HG03159 (cell line): ENCODE results near the gene ABTB1.
"Not testable (repeated sequence)": the region's sequence is repeated elsewhere in the genome, so short reads cannot be mapped to it uniquely, and the experiment has no call there.

Experiments used
- ATAC-seq: cut with Tn5 transposase; IDR thresholded peaks from one replicate; pipeline ENCODE4 v1.9.1; 2021; ENCODE audit warnings: mild to moderate bottlenecking, moderate library complexity; ENCODE audit not compliant: unreplicated experiment

ABTB1 gene

DNA sequence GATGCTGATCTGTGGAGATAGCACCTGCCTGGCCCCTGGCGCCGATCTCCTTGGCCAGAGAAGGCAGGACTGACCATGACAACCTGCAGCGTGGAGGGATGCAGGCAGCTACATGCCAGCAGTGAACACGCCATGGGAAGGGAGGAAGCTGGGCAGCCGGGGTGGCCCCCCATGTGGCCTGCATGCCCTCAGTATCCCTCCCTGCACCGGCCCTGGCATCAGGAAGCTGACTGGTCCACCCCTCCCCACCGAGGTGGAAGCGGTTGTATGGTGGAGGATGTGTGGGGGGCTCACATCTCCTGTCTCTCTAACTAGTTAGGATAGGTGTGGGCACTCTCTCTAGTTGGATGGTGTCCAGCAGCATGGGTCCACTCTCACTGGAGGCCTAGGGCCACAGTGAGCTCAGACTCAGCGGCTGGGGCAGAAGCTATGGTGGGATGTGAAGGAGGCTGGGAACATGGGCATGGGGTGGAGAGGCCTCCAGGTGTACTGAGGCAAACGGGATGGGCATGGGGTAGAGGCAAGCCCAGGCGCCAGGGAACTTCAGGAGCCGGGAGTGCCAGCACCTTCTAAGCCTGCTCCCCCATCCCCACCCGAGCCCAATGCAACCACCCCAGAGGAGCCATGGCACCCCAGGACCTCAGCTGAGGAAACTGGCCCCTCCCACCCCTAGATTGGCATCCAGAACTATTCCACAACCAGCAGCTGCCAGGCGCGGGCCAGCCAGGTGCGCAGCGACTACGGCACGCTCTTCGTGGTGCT lies 1.8 kb upstream of the ABTB1 start:
- ATAC-seq, result no peak

DNA sequence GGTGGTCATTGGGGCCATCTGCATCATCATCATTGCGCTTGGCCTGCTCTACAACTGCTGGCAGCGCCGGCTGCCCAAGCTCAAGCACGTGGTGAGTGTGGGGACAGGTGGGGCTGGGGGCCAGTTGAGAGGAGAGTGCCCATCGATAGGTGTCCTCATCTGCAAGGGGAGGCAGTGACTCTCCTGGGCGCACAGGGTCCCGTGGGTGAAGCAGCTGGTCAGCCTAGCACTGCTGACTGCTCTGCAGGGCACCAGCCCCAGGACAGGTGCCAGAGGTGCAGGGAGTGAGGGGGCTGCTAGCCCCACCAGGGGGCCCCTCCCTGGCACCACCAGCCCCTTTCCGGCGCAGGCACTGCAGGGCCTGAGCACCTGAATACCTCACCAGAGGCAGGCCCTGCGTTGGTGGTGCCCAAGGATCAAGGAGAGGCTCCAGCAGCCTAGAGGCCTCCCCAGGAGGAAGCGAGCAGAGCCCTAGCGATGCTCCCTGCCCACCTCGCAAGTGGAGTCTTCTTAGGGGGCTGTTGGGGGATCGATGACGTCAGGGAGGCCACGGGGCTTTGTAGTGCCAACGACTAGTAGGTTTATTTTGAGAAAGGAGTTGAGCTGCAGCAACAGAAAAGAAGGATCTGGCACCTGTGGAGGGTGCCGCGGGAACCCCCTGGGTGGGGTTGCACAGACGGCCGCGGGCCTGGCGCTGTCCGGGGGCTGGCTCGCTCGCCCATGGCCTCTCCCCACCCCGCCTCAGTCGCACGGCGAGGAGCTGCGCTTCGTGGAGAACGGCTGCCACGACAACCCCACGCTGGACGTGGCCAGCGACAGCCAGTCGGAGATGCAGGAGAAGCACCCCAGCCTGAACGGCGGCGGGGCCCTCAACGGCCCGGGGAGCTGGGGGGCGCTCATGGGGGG lies 976 bp upstream of the ABTB1 start:
- peak; percentile 17 for ATAC-seq

DNA sequence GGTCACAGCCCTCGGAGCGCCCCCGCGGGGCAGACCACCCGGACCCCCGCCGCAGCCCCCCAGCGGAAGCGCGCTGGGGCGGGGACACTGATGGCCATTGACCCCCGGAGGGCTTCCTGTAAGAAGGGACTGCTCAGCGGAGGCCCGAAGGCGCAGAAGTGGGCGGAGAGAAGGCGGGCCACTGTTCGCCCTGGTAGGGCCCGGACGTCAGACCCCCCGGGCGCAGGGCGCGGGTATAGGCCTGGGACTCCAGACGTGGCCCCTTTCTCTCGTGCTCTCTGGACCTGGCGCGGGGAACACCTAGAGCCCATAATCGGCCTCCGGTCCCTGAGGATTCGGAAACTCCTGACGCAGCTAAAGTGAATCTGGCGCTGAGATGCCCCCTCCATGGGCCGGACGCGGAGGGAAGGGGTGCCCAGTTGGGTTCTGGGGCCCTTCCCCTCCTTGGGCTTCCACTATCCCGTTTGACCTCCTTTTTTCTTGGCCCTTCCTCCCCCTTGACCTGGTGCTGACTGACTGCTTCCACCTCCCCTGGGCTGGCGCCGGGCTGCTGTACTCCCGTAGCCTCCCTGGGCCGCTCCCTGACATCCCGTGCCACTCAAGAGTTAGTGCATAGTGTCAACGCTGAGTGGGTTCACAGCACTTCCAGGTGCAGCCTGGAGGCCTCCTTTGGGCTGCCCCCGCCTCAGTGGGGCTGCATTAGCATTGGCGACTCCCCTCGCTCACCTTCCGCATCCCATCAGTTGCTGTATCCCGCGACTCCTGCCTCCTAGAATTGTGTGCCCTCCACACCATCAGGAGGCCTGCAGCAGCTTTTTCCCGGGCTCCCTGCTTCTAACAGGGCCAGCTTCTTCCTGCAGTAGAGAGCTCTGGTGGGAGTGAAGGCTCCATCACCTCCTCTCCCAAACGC lies 694 bp downstream of the ABTB1 start:
- peak; percentile 40 for ATAC-seq

DNA sequence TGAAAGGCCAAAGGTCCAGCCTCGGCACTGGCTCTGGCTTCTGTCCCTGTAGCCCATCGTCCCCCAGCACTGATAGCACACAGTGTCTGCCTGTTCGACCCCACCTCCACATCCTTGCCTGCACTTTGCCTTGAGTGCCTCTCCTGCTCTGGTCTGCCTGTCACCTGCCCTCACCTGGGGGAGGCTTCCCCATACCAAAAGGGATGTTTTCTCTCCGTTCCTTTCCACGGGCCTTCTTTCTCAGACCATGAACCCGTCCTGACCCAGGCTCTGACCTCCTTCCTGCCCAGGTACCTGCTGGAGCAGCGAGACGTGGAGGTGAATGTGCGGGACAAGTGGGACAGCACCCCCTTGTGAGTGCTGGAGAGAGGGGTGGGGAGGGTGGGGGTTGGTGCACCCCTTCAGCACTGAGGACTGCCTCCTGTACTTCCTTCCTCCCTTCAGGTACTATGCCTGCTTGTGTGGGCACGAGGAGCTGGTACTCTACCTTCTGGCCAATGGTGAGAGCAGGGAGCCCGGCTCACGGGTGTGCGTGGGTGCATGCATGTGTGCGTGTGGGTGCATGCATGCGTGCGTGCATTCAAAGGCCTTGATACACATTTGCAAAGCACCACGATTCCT lies 1.5 kb downstream of the ABTB1 start:
- ATAC-seq, result no peak

DNA sequence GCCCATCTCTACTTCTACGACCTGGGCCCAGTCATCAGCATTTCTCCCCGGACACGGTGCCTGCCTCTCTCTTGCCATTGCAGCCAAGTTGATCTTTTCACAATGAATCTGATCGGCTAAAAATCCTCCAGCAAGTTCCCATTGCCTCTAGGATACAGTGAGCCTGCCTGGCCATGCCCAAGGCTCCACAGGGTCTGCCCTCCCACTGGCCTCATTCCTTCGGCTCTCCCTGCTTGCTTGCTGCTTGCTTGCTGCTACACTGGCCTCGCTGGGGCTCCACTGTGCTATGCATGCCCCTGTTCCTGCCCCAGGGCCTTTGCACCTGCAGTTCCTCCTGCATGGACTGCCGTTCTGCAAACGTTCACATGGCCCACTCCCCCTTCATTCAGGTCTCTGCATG lies 2.0 kb downstream of the ABTB1 start:
- no peak for ATAC-seq

DNA sequence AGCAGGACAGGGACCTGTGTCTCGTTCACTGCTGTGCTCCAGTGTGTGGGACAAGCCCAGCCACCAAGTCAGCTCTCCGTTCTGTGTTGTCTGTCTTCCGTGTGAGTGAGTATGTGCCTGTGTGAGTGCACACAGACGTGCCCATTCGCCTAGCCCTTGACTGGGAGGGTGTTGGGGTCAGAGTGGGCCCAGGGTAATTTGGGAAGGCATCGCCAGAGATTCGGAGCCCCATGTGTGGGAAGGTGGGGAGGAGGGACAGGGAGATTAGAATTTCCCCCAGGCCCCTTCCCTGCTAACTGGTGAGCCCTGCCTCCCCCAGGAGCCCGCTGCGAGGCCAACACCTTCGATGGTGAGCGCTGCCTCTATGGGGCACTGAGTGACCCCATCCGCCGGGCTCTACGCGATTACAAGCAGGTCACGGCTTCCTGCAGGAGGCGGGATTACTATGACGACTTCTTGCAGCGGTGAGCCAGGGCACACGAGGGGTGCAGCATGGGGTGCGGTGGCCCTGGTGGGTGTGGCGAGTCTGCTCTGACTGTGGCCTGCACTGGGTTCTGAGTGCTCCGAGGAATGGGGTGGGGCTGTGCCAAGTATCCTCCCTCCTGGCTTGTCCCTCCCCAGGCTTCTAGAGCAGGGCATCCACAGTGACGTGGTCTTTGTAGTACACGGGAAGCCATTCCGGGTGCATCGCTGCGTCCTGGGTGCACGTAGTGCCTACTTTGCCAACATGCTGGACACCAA lies 3.1 kb downstream of the ABTB1 start:
- no peak for ATAC-seq

DNA sequence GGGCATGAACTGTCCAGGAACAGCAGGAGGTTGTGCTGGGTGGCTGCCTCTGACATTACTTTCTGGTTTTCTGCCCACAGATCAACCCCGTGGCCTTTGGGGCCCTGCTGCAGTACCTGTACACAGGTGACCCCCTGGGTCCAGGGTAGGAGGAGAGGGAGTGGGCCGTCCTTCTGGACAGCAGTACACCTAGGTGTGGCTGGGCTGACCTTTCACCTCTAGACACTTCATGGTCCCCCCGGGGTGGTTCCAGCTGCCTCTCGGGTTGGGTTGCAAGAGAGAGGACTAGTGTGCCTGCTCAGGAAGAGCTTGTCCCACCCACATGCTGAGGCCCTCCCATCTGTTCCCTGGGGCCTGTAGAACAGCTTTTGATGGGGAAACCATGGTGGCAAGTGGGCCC lies 3.7 kb downstream of the ABTB1 start:
- no peak for ATAC-seq

DNA sequence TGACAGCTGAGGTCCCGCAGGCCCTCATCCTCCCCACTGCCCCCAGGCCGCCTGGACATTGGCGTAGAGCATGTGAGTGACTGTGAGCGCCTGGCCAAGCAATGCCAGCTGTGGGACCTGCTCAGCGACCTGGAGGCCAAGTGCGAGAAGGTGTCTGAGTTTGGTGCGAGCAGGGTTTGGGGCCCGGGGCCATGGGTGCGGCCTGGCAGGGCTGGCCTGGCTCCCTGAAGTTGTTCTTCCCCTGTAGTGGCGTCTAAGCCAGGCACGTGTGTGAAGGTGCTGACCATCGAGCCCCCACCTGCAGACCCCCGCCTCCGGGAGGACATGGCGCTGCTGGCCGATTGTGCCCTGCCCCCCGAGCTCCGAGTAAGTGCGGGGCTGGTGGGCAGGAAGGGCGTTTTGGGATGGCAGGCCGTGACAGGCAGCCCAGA lies 4.2 kb downstream of the ABTB1 start:
- no peak for ATAC-seq

DNA sequence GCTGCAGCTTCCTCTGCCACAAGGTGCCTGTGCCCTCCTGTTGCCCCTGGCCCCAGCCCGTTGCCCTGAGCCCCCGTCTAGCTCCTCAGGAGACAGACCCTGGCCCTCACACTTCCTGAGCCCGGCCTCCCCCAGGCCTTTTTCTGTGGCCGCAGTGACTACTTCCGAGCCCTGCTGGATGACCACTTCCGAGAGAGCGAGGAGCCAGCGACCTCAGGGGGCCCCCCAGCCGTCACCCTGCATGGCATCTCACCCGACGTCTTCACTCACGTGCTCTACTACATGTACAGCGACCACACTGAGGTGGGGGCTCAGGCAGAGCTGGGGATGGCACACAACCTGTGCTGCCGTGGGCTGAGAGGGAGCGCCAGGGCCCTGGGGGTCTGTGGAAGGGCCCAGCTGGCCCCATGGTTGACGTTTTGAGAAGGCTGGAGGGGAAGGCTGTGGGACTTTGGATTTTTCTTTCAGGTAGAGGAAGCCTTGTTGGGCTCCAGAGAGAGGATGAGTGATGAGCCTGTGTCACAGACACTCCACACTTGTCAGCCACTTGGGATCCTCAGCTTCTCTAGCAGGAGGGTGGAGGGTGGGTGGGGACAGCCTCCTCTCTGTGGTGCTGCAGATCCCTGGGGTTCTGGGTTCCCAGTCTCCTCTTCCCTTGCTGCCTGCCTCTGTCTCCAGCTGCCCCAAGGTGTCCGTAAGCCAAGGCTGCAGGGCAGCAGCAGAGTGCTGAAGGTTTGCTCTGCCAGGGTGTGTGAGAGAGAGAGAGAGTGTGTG lies 5.0 kb downstream of the ABTB1 start:
- no peak for ATAC-seq

DNA sequence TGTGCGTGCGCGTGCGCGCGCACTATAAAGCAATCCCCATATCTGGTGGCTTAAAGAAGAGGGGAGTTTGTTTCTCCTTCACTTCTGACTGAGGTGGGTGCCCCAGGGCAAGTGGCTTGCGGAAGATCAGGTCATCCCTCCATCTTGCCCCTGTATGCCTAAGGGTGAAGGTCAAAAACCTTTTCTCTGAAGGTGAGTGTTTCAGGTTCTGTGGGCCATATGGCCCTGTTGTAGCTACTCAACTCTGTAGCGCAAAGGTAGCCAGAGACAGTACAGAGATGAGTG lies 5.5 kb downstream of the ABTB1 start:
- no peak for ATAC-seq

DNA sequence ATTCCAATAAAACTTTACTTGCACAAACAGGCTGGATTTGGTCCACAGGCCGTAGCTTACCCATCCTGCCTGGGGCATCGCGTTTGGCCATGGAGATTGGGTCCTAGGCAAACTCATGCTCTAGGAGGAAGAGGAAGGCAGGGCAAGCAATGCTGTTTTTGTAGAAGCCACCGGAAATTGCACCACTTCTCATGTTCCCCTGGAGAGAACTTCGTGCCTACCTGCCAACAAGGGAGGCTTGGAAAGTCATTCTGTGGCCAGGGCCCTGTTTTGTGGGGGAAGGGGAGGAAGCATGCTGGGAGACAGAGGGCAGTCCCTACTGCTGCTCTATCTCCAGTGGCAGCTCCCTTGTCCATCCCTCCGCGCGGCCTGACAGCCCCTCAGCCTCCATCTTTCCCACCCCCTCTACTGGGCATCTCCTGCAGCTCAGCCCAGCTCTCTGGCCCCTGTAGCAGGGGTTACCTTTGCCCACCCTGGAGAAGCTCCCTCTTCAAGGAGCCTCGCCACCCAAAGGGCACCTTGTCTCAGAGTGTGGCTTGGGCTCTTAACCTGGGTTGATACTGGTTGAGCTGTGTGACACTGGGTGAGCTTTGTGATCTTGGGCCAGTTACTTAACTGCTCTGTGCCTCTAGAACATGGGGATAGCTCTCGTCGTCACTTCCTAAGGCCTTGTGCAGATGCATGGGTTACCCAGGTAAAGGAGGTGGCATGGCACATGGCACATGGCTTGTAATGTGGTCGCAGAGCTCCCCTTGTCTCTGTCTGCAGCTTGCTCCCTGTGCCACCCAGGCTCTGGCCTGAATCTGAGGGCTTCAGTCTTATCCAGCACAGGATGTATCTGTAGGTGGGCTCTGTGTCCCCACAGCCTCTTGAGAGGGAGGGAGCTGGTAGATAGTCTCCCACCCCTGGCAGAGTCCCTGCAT lies 6.1 kb downstream of the ABTB1 start:
- ATAC-seq, result no peak

DNA sequence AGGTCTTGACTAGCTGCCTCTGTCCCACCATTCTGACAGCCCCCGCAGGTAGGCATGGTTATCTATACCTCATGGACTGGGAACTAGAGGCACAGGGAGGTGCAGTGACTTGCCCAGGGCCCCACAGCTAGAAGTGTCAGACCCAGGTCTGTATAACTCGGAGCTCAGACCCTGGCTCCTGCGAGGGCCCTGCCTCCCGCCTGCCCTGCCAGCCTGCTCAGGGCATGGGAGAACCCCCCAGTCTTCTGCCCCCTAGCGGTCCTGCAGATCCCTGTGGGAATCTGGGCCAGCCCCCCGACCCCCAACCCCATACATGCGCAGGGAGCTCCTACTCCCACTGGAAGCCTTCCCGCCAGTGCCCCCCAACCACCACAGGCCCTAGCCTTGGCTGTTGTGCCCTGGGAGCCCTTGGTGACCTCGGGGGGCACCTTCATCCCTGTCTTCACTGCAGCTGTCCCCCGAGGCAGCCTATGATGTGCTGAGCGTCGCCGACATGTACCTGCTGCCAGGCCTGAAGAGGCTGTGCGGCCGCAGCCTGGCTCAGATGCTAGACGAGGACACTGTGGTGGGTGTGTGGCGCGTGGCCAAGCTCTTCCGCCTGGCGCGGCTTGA lies 6.9 kb downstream of the ABTB1 start:
- no peak for ATAC-seq

DNA sequence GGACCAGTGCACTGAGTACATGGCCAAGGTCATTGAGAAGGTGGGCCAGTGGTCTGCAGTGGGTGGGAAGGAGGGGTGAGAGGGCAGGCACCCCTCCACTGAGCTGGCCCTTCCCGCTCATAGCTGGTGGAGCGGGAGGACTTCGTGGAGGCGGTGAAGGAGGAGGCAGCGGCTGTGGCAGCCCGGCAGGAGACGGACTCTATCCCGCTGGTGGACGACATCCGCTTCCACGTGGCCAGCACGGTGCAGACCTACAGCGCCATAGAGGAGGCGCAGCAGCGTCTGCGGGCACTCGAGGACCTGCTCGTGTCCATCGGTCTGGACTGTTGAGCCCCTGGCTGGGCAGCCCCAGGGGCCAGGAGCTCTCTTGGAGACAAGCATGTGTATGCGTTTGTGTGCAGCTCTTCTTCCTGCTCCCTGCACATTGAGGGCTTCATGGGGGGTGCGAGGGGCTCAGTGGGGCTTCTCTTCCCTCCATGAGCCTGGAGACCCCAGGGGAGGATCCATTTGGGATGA lies 7.5 kb downstream of the ABTB1 start:
- no peak for ATAC-seq

DNA sequence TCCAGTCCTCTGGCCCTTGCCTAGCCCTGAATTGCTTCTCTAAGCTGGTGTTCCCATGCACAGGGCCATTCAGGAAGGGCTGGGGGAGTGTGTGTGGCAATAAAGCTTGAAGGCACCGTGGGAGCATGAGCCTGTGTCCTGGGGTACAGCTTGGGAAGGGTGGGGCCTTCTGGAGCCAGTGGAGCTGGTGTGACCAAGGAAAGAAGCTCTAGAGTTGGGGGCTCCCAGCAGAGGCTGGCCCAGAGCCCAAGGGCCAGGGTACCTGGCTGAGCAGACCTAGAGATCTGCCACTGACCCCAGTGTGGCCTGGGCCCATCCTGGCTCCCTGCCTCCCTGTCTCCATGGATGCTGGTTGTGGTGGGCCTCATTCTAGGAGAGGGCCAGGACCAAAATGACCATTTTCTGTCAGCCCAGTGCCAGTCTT lies 8.1 kb downstream of the ABTB1 start:
- no peak for ATAC-seq

DNA sequence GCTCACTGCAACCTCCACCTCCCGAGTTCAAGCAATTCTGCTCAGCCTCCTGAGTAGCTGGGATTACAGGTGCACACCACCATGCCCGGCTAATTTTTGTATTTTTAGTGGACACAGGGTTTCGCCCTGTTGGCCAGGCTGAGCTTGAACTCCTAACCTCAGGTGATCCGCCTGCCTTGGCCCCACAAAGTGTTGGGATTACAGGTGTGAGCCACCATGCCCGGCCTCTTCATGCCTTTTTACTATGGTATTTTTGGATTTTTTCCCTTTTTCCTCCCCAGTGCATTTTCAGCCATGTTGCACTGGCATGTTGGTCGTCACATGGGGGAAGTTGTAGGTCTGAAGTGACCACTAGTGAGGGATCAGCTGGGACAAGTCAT lies 9.4 kb downstream of the ABTB1 start:
- not testable (repeated sequence) for ATAC-seq

DNA sequence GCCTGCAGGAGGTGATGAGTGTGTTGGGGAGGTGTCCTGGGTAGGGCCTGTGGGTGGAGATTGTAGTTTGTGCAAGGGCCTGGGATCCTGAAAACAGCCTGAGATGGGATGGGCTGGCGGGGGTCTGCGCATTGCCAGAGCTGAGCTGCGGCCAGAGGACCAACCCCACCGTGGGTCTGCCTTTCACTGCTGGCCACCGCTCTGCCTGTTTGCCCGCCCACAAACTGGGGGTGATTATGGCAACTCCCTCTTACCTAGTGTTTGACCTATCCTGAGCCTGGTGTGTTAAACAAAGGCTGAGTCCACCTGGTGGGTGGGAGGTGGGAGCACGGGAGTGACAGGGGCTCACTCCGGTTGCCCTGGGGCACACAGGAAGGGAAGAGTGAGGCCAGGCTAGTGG lies 9.8 kb downstream of the ABTB1 start:
- ATAC-seq, result no peak

DNA sequence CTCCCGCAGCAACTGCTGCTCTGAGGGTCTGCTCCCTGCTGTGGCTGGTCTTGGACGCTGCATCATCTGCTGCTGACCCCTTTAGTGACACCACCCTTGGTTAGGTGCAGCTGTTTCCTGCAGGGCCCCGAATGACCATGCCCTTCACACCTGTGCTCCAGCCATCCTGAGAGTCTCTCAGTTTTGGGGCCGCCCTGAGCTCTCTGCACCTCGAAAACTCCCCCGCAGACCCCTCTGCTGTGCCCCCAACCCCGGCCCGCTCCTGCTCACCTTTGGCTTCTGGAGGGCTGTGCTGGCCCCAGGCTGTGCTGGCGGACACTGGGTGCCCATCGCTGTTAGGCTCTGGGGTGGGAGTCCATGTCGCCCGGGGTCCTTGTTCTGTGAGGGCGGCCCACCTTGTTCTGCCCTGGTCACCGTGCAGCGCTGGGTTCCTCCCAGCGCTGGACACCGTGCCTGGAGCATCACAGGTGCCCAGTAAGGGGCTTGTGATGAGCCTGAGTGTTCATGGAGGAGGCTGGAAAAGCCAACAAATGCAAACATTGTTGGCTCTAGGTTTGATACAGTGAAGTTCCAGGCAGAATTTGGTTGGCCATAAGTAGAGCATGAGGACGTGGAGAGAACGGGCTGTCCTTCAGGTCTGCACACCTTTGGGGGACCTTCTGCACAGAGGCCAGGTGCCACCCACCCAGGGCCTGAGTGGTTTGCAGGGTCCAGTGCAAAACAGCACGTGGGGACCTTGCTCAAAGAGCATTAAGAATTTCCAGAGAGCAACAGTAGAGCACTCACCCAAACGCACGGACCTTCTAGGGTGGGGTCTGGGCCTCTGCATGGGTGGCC lies 12.3 kb downstream of the ABTB1 start:
- no peak for ATAC-seq
